Measurements from ENCODE around the gene GLS2.
"Not testable (repeated sequence)": the region's sequence is repeated elsewhere in the genome, so short reads cannot be mapped to it uniquely, and the experiment has no call there.

GLS2 gene

DNA sequence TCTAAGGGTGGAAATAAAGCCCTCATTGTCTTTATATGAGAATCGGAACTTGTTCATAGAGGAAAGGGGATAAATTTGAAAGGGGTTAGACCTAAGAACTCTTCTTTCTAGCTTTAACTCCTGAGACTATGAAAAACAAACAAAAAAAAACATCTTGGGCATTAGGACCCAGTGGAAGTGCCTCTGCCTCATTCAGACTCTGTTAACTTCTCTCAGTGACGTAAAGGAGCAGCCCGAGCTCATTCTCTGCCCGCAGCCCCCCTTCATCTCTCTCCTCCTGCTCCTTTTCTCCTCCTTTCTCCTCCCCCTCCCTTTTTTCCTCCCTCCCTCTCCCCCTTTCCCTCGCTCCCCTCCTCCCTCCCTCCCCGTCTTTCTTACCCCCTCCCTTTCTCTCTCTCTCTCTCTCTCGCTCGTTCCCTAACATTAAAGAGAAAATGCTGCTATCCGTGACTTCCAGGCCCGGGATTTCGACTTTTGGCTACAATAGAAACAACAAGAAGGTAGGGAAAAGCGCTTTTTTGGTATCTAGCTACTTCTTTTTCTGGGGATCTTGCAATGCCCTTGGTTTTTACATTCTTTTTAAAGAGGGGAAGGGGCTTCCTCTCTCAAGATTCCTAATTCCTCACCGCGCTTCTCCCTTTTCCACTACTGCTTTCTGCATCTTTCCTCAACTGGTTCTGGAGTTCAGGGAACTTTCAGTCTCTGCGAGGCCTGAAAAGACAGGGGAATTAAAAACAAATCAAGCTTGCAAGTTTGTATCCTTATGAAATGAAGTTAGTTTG lies 33.8 kb upstream of the GLS2 start, which contains the start of gene RBMS2:
Gene RBMS2 (plus strand): TSS at position 231 of the 782 bp plus-strand sequence. CDS start 204 bp downstream, at position 435.
- peak; percentile 84 for DNase-seq (ENCODE audit: low spot score)

DNA sequence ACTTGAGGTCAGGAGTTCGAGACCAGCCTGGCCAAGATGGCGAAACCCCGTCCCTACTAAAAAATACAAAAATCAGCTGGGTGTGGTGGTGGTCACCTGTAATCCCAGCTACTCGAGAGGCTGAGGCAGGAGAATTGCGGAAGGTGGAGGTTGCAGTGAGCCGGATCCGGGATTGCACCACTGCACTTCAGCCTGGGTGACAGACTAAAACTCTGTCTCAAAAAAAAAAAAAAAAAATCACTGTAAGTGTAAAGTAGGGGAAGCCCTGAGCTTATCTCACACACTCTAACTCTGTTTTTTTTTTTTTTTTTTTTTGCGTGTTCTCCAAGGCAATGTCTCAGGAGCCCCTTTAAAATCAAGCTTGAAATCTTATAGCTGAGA lies 33.2 kb upstream of the GLS2 start:
- peak overlapping the region; percentile 78 to 90 for H3K27ac ChIP-seq
- DNase-seq (ENCODE audit: low spot score): no peak
- peak overlapping the region; percentile 75 for H3K4me3 ChIP-seq
- no peak for TF ChIP-seq CTCF (IDR thresholded peaks at IDR 0.05)

More for the DNA sequence above, 33.8 kb upstream of the GLS2 start, which contains the start of gene RBMS2:
- H3K27ac ChIP-seq: peak within 1 kb of the TSS; percentile 78 to 90
- peak within 1 kb of the TSS; percentile 75 for H3K4me3 ChIP-seq
- no peak for TF ChIP-seq CTCF (IDR thresholded peaks at IDR 0.05)

- no peak for TF ChIP-seq CTCF (IDR thresholded peaks at IDR 0.05)
- H3K4me3 ChIP-seq: peak overlapping the region; percentile 75
- peak overlapping the region; percentile 74 to 90 for H3K27ac ChIP-seq
- DNase-seq (ENCODE audit: low spot score): no peak
Measured at GRCh38 chr12:56520506-56520905, 32.5 kb upstream of the GLS2 start.

- Histone ChIP-seq H3K27ac (peak overlapping the region; percentile 74 to 90), H3K4me3 (peak overlapping the region; percentile 75)
- DNase-seq (ENCODE audit: low spot score): no peak
- no peak for TF ChIP-seq CTCF (IDR thresholded peaks at IDR 0.05)
Measured at GRCh38 chr12:56520048-56520447, 32.1 kb upstream of the GLS2 start.

DNA sequence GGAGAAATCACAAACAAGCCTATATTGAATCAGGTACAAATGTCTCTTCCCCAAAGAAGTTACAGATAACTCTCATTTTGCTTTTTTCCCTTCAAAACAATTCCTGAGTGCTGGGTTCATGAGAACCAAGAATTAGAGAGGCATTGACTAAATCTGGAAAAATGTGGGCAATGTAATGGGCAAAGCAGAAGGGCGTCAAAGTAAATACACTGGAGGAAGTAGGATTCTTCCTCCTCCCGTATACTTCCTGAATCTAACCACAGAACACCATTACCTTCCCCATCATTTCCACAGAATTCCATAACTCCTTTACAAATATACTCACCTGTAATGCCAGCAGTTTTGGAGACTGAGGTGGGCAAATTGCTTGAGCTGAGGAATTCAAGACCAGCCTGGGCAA lies 30.6 kb upstream of the GLS2 start:
- no peak for DNase-seq (ENCODE audit: low spot score)
- Histone ChIP-seq H3K27ac (no peak overlapping the region), H3K4me3 (no peak overlapping the region)
- no peak for TF ChIP-seq CTCF (IDR thresholded peaks at IDR 0.05)

DNA sequence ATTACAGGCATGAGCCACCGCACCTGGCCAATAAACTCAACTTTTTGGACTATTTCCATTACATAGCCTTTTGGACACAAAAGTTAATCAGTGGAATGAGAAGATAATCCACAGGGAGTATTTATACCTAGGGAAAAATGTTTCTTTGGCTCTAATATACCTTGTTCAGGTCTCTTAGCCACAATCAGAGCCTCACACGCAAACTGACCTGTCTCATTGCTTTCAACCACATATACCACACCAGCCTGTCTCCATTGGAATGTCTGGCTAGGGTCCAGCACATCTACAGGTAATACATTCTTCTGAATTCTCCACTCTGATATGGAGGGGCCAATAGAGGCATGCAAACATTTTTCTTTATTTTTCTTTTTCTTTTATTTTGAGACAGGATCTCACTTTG lies 29.9 kb upstream of the GLS2 start:
- TF ChIP-seq CTCF (IDR thresholded peaks at IDR 0.05): no peak
- Histone ChIP-seq H3K27ac (no peak overlapping the region), H3K4me3 (no peak overlapping the region)
- no peak for DNase-seq (ENCODE audit: low spot score)

- TF ChIP-seq CTCF (IDR thresholded peaks at IDR 0.05): peak; percentile 2
- not testable (repeated sequence) for H3K4me3 ChIP-seq
Measured at GRCh38 chr12:56514014-56514318, 26.0 kb upstream of the GLS2 start.

More at GRCh38 chr12:56514014-56514318, 26.0 kb upstream of the GLS2 start:
- not testable (repeated sequence) for H3K27ac ChIP-seq; DNase-seq (ENCODE audit: low spot score)
